Tibial nerve (tissue), 4 donors: ENCODE results near the gene DNAJC1.

Experiments
- EP300 ChIP-seq, 2 donors: sonication (generic); formaldehyde crosslinking; IDR thresholded peaks; one replicate each; pipeline ENCODE4 v1.6.1; 2017; ENCODE audit warnings: antibody characterized with exemption in 2 of 2, mild to moderate bottlenecking in 1 of 2
- TF ChIP-seq, protein P1 (sequence below), 5 experiments: fragments of 200-600 bp in 3 of 5; fragments of 450-650 bp in 2 of 5; sonication (generic) in 3 of 5; IDR thresholded peaks; one replicate each; pipeline ENCODE4 v1.5.1; 2016 to 2019; ENCODE audit warnings: antibody characterized with exemption in 5 of 5, mild to moderate bottlenecking in 3 of 5, moderate library complexity in 2 of 5

DNA sequence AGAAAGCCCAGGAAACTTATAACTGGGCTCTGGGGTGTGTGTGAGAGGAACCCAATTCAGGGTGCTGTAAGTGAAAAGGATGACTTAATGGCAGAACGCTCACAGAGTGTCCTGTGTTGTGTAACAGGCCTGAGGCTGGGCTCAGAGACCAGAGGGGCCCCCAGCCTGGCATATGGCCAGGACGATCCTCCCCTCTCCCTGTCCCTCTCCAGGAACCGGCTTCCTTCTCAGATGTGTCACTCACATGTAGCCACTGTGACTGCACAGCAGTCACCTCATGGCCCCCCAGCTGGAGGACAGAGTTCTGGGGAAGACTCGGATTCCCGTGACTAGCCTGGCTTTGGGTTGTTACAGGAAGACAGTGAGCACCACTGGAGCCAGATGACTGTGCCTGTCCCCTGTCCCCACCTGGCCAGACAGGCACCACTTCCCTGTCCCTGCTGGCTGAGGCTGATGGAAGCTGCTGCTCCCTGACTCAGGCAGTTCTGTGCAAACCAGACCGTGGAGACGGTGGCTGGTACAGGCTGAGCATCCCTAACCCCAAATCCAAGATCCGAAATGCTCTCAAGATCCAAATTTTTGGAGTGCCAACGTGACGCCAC, 249.0 kb downstream of the DNAJC1 start:
- no peak for TF ChIP-seq EP300 (IDR thresholded peaks at IDR 0.05)
- TF ChIP-seq, protein P1, sequence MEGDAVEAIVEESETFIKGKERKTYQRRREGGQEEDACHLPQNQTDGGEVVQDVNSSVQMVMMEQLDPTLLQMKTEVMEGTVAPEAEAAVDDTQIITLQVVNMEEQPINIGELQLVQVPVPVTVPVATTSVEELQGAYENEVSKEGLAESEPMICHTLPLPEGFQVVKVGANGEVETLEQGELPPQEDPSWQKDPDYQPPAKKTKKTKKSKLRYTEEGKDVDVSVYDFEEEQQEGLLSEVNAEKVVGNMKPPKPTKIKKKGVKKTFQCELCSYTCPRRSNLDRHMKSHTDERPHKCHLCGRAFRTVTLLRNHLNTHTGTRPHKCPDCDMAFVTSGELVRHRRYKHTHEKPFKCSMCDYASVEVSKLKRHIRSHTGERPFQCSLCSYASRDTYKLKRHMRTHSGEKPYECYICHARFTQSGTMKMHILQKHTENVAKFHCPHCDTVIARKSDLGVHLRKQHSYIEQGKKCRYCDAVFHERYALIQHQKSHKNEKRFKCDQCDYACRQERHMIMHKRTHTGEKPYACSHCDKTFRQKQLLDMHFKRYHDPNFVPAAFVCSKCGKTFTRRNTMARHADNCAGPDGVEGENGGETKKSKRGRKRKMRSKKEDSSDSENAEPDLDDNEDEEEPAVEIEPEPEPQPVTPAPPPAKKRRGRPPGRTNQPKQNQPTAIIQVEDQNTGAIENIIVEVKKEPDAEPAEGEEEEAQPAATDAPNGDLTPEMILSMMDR (IDR thresholded peaks at IDR 0.05): no peak
